NCI-H1105 (cell line): Measurements from ENCODE around the gene IFNA2.
A peak's percentile ranks its signal among the peaks of the same experiment; 100 is the strongest.
"Not testable (repeated sequence)": the region's sequence is repeated elsewhere in the genome, so short reads cannot be mapped to it uniquely, and the experiment has no call there.

Experiments used
- DNase-seq: peaks from one replicate; lab custom pipeline; 2025; lab: John Stamatoyannopoulos, UW

The IFNA2 gene

DNA sequence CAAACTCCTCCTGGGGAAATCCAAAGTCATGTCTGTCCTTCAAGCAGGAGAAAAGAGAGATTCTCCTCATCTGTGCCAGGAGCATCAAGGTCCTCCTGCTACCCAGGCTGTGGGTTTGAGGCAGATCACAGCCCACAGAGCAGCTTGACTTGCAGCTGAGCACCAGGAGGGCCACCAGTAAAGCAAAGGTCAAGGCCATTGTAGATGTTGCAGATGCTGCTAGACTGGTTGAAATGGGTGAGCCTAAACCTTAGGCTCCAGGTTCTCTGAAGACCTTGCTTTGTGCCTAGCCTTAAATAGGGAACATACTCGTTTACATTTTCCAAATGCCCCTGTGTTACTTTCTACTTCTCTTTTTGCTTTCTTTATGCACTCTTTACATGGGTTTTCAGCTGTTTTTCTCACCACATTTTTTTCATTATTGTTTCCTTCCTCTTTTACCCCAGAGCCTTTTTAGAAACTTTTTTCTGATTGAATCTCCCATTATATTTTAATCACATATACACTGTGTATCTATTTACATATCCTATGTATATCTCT is at the start of gene IFNA2:
Gene IFNA2 (minus strand): TSS at position 268 of the 540 bp plus-strand sequence. CDS start 69 bp downstream, at position 199.
- DNase-seq = no peak

DNA sequence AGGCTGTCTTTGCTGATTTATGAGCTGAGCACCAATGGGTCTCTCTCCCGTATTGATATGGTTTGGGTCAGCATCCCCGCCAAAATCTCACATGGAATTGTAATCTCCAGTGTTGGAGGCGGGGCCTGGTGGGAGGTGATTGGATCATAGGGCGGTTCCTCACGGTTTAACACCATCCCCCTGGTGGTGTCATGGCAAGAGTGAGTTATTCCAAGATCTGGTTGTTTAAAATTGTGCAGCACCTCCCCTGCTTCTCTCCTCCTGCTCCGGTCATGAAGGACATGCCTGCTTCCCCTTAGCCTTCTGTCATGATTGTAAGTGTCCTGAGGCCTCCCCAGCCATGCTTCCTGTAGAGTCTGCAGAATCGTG is 49.8 kb upstream of the IFNA2 start:
- not testable (repeated sequence) for DNase-seq

DNA sequence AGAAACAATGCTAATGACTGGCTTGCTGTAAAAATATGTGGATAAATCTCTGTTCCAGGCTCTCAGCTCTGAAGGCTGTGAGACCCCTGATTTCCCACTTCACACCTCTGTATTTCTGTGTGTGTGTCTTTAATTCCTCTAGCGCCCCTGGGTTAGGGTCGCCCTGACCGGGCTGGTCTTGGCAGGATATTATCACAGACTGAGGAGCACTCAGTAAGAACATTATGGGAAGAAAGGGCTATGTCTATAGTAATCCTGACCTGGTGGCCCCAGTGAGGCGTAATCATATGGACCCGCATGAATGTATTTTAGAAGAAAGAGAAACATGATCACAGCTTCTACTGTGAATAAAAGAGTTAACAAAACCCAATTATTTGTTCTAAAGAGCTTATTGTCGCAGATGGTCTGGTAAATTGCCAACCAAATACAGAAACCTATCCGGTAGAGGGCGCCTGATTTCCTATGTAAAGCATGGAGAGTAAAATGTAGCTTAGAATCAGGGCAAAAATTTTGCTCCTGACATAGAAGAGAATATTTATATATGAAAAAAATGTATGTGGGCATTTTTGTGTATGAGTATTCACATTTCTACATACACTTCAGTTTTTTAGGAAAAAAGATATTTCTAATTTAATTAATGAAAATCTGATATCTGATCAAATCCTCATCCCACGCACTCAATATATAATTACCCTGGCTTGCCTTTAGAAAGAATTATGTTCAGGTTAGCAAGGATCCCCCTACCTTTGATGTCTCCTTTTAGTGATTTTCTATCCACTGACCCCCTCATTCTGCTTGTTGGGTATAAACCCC is 49.2 kb upstream of the IFNA2 start:
- peak; percentile 15 for DNase-seq

DNA sequence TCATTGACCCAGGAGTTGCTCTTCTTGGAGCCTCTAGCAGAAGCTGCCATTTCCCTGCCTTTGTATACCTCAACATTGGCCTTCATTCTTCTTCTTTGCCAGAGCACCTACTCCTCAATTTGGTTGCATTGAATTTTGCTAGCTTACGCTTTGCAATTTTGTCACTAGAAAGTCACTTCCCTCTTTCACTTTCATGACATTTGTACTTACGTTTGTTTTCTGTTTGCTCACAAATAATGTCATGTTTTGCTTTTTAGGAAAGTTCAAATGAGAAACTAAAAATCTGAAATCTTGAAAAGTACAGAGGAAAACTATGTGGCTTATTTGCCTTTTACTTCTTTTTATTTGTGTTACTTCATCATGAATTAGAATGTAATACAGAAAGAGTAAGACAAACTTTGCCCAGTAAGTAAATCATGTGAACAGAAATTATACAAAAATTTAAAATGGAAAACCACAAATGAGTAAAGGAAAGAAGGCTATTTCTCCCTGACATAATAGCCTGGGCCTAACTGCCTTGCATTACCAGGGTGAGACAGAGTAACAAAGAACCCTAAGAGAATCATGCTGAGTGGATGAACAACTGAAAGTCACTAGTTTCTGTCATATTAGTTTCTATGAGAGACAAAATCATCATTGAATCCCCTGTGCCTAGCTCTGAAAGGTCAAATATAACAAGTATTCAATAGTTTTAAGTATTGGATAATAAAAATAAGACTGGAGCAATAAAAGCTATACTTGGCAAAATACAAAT is 47.7 kb upstream of the IFNA2 start:
- DNase-seq = no peak

DNA sequence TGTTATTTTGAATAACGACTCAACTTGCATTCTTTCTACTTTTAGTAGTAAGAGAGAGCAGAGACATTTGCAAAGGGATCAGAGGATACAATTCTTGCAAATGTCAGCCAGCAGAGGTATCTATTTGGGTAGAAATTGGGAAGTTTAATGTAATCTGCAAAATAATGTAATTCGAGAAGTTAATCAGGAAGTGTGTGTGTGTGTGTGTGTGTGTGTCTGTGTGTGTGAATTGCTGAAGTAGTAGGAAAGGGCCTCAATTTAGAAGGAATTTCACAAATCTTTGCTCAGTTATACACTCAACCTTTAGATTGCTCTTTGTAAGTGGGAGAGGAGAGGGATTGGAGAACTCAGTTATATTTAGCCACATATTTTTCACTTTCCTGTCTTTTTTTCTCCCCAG is 44.0 kb upstream of the IFNA2 start:
- DNase-seq = no peak

DNA sequence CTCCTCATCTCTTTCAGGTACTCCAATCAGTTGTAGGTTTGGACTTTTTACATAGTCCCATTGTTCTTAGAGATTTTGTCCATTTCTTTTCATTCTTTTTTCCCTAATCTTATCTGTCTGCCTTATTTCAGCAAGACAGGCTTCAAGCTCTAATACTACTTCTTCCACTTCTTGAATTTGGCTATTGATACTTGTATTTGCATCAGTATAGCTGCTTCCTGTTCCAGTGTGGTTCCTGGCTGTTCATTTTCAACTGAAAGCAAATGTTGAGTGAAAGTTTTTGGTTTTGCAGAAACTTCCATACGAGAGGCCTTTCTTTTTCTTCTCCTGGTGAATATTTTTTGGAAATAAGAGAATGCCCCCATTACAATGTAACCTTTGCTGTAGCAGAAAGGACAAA is 43.0 kb upstream of the IFNA2 start:
- no peak for DNase-seq

DNA sequence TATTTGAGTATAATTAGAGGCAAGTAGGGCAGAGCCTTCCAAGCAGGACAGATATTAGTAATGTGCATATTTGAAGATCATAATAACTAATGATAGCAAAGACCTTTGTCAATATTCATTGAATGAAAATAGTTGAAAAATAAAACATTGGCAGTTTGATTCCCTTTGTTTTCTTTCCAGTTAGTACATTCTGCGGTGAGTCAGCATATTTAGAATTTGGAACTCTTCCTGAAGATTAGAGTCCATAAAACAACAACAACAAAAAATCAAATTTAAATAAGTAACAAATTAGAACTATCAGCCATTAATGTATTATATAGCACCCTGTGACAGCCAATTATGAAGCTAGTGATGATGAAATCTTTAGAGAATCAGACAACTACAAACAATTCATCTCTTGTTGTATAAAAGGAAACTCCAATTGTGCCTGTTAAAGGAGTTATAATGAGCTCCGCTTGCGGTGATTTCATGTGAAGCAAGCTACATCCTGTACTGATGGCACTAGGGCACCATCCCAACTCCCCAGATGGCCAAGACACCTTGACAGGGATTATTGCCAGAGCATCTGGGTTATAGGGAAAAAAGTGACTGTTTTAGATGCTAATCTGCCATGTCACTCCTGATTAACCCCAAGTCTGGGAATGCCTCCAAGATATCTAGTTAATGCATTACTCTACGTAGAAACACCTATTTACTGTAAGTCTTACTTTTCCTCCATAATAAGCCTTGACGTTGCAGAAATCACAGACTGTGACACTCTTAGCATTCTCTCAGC is 30.5 kb upstream of the IFNA2 start:
- no peak for DNase-seq

DNA sequence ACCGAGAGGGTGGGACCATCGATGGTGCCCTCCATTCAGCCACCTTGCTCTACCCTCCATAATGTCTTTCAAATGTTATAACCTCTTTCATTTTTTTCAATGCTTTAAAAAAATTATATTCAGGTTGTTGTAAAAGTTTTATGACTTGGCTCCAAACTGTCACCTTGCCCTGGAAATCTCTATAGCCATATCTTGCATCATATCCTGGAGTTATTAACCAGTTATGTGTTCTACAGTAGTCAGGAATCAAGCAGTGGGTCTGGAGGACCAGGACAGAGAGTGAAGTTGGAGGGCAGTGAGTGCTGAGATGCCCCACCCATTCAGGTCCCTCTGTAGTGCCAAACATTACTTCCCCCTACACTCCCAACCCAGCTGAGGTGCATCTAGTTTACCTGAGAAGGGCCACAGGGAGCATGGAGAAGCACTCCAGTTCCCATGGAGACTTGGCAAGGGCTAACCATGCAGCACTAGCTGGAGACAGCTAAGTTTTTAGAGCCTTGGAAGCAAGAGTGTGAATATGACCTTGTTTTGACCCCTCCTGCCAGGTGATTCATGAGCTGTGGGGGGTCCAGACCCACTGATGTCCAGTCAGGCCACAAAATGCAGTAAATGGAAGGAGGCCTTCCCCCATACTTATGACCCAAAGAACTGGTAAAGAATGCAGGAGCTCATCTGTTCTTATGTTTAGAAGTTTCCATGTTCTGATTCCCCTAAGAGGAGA is 29.2 kb upstream of the IFNA2 start:
- DNase-seq = no peak

DNA sequence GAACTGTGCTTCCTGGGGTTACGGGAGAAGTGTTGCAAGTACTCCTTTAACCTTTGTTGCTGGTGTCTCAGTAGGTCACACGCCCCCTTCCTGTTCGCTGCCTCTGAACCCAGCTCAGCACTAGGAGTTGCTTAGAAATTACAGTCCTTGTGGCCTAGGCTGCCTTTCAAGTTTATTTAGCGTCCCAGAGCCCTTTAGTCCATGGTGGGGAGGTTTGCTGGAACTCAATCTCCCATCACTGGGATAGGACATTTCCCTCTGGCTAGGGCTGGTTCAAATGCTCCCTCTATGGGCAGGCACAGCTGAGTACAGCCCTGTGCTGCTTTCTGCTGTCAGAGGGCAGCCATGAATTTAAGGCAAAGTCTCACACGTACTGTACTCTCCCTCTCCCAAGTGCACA is 28.4 kb upstream of the IFNA2 start:
- no peak for DNase-seq

DNA sequence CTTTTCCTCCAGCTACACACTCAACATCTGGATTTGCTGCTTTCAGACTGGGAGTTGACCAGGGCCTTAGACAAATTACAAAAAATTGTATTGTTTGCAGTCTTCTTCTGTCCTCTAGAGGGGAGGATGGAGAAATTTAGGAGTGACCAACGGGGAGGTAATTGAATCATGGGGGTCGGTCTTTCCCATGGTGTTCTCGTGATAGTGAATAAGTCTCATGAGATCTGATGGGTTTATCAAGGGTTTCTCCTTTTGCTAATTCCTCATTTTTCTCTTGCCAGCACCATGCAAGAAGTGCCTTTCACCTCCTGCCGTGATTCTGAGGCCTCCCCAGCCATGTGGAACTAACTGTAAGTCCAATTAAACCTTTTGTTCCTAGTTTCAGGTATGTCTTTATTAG is 28.0 kb upstream of the IFNA2 start:
- DNase-seq = no peak

DNA sequence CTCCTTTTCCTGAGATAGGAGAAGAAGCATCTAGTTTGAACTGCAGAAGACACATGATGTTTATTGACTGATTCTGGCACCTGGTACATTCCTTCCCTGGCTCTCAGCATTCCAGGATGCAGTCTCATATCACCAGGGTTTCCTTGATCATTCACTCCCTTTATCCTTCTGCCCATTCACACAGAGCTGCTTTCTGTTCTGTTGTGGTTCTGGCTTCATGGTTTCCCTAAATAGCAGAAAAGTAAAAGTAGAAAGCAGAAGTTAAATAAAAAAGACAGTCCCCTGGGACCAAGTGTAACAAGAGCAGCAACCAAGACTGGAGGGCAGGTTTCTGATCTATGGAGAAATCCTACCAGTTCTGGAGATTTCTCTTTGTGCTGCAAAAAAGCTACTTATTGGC is 26.9 kb upstream of the IFNA2 start:
- no peak for DNase-seq

DNA sequence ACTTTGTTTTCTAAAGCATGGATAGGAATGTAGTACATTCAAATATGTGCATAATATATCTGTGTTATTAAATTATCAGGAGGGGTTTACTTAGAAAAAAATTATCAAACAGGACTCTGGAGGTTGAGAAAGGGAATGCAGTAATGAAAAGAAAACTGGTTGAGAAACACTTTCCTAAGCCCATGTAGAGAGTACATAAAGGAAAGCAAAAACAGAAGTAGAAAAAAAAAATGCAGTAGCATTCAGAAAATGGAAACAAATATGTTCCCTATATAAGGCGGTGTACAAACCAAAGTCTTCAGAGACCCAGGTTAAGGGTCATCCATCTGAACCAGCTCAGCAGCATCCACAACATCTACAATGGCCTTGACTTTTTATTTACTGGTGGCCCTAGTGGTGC is 23.6 kb upstream of the IFNA2 start, which contains the start of gene IFNA8:
Gene IFNA8 (plus strand): TSS at position 301 of the 400 bp plus-strand sequence. CDS start 60 bp downstream, at position 361.
- no peak for DNase-seq

DNA sequence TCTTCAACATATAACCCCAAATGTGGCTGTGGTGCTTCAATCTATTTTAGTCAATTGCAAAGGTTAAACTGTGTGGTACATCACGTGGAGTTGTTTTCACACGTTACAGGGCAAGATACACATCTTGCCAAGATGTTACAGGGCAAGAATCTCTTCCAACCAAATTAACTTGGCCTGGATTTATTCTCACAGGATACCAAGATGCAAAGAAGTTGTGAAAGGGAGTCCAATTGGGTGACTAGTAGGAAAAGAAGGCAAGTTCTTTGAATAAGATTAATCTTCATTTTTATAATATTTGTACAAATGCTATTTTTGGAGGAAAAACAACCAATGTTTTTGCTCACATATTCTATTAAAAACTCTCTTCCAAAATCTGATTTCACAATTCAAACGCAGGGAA is 18.9 kb upstream of the IFNA2 start:
- no peak for DNase-seq

DNA sequence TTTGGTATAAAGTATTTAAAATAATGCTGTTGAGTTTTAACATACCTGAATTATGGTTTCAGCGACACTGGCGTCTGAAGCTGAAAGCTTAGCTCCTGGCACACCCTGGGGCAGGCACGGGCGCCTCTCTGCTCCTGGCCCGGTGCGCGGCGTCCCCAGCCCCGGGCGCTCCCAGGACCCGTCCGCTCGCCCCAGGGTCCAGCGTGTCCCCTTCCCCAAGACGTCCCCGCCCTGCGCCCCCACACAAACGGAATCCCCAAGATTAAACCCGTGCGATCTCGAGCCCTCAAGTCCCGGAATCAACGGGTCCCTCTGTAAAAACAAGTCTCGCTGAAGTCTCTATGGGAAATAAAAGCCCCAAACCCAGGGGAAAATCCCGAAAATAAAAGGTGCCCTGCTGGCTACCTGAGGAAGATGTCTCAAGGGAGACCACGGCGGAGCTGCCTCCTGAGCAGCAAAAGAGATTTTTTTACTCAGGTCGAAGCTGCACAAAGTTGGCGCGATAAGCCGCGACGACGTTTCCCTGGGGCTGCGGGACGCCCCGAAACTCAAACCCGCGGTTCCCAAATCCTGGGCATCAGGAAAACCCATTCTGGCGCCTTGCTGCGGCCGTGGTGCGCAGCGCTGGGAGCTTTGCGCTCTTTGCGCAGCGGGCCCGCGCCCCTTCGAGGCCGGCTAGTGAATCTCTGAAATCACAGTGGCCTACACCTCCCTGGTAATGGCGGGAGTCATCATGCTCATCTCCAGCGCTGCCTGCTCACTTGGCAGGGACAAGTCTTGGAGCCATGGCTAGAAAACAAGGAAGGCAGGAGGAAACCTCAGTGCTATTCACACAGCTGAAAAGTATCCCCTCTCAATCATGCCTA is 17.4 kb upstream of the IFNA2 start:
- no peak for DNase-seq

DNA sequence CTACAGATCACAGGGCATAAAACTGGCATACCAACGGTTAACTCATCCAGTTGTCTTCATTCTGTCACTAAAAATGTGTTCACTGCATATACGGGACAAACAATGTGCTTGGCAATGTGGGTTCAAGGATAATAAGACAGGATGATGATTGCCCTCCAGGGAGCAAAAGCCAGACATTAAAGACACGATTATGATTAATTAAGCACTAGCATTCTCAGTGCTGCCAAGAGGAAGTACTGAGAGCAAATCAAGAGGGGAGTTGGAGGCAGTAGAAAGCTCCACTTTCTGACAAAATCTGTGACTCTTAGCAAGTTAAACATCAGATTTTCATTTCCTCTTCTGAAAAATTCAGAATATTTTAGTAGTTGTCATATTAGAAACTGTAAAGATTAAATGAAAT is 14.8 kb upstream of the IFNA2 start:
- no peak for DNase-seq

DNA sequence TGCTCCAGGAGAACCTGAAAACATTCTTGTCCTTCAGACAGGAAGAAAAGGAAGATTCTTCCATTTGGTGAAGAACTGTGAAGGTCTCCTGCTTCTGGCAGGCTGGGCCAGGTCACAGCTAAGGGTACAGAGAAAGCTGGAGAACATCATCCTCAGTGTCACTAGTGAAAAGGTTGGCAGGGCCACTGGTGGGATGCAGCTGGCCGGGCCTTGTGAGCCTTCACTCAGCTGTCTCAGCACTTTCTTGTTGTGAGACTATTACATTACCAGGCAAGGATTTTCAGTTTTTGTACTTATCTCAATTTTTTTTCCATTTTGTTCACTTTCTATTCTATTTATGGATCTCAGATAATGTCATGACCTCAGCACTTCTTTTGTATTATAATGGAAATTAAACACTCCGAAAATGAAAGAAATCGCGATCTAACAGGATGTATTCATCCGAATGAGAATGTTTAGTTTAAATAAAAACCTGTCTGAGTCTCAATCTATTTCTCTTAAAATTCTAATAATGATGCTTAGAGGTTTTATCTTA is 13.8 kb upstream of the IFNA2 start:
- no peak for DNase-seq

DNA sequence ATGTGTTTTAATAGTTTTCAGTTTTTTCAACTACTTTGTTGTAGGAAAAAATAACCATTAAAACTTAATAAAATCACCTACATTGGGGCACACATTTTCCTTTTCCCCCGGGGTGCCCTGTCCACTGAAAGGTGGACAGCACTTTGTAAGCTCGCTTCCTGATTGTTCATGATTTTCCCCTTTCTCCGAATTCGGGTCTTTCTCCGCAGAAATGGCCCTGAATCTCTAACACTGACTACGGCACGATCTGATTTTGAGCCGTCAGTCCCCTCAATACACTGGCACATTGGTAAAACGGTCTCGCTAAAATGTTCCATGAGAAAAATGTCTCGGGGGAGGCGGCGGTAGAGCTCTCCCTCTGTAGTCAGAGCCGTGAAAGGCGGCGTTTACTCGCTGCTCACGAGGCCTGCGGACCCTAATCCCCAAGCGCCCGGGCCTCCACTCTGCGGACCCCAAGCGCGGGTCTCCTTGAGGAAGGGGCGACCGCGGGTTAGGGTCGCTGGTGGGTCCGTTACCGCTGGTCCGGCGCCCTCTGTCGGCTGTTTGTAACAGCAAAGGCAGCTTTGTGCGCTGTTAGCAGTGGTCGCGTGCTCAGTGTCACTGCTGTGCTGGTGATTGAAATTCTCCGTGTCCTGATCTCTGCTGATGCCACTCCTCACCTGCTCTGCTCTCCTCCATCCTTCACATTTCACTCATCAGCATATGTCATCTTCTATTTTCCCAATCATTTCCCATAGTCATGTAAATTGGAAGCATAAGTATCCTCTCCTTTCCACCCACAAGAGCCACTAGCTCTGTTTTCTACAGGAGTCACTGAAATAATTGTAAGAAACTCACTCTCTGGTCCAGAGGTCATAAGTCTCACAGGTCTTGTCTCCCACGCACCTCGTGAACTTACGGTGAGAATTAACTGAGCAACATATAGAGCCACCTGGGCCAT is 10.8 kb upstream of the IFNA2 start:
- DNase-seq = peak; percentile 17

DNA sequence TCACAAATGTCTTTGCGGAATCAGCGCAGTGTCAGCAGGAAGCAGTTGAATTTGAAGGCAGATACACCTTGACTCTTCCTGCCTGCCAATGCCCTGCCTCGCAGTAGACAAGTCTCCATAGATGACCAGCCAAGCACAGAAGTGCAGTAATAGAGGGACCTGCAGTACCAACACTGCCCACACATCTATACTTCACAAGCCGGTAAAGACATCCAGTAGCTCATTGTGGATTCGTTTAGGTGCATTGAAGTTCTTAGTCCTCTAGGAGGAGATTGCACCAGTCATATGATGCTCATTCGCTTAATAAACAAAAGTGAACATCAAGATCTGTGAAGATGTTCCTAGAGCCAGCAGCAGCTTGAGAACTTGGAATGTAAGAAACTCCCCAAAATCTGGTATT is 7.1 kb upstream of the IFNA2 start:
- DNase-seq = no peak

DNA sequence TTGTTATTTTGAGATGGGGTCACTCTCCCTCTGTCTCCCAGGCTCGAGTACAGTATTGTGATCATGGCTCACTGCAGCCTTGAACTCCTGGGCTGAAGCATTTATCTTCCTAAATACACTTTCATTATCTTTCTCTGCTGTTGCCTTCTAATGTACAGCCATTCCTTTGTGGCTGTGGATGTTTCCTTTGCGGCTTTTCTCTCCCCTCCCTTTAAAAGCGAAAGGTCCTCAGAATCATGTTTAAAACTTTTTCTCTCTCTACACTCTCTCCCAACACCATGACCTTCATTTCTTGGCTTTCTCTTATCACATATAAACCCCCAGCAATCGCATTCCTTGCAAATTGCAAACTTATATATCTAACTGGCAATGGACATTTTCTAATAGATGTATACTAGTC is 1.6 kb downstream of the IFNA2 start:
- no peak for DNase-seq
